Measurements from ENCODE around the gene DHDH. TPM values are rescaled to one million over a fixed set of nuclear protein-coding genes. Genes with fewer than 3 reads are reported as not detected.

DHDH gene
- total and polyA plus RNA-seq, 2 of the 13 experiments (the other 11 are each of a cell fraction or from before 2014, with no cell fraction given), result 0.13 to 0.91 TPM

DNA sequence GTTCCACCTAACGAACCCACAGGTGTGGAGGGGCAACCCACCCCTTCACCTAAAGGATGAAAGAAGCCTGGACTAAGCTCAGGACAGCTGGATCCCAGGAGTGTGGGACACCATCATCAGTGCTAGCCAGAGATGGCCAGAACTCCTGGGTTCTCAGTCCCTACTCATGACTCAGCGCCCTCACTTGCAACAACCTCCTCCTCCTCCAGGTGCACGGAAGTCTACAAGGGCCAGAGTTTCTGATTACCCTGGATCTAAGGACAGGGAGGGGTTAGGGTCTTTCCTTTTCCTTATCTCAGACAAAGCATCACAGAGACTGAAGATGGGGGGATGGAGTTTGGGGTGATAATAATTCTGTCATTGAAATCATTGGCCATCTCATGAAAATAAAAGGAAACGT, 42.9 kb upstream of the DHDH start:
- FAIRE-seq, result no peak
- WGBS (ENCODE audit: low lambda C conversion rate), result 88% methylated on average over 4 of the region's 4 CpGs
- in situ Hi-C loops (cut with HindIII; ENCODE audit: extremely low pct_ligation_motif_present, low pct_unique_long_range_greater_than_20kb), result no loop called here
- no peak for TF ChIP-seq TSC22D2 (CRISPR knock-in tag; IDR thresholded peaks at IDR 0.05; ENCODE audit: borderline replicate concordance)
- TF ChIP-seq ZC3H4 (CRISPR knock-in tag; IDR thresholded peaks at IDR 0.05; ENCODE audit: borderline replicate concordance), result no peak
- TF ChIP-seq, protein P1, sequence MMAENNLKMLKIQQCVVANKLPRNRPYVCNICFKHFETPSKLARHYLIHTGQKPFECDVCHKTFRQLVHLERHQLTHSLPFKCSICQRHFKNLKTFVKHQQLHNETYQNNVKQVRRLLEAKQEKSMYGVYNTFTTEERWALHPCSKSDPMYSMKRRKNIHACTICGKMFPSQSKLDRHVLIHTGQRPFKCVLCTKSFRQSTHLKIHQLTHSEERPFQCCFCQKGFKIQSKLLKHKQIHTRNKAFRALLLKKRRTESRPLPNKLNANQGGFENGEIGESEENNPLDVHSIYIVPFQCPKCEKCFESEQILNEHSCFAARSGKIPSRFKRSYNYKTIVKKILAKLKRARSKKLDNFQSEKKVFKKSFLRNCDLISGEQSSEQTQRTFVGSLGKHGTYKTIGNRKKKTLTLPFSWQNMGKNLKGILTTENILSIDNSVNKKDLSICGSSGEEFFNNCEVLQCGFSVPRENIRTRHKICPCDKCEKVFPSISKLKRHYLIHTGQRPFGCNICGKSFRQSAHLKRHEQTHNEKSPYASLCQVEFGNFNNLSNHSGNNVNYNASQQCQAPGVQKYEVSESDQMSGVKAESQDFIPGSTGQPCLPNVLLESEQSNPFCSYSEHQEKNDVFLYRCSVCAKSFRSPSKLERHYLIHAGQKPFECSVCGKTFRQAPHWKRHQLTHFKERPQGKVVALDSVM (CRISPR knock-in tag; IDR thresholded peaks at IDR 0.05), result no peak
- TF ChIP-seq KDM5A (IDR thresholded peaks at IDR 0.05; ENCODE audit: borderline replicate concordance, low read length), result no peak
- H3K36me3 ChIP-seq (replicated peaks in 1 of 2; ENCODE audit: control insufficient read depth in 1 of 2, insufficient read depth in 2 of 2, low read length in 2 of 2), result no peaks in the 10 kb centered on the region
- ATAC-seq, result no peak
- no peak overlapping the region for H3K27ac ChIP-seq (ENCODE audit: extremely low read length, insufficient read depth, low read length)
- H3K9ac ChIP-seq (ENCODE audit: insufficient read depth, low read depth, low read length), result no peak overlapping the region
- no peaks in the 10 kb centered on the region for H3K9me3 ChIP-seq (ENCODE audit: low read length)
- no peaks in the 10 kb centered on the region for H3K79me2 ChIP-seq (ENCODE audit: insufficient read depth, low read length)
- ChIA-PET CTCF (ENCODE audit: low intra/inter-chr PET ratio, low total read pairs) (no interaction called here), POLR2A (no interaction called here)
- no peak overlapping the region for H3K4me2 ChIP-seq (ENCODE audit: low read depth, low read length)
- no TSS peak for BruUV-seq (replicated peaks)
- no peaks in the 10 kb centered on the region for H3K27me3 ChIP-seq (ENCODE audit: control insufficient read depth in 1 of 2, insufficient read depth in 2 of 2, low read length in 2 of 2)
- H4K20me1 ChIP-seq (ENCODE audit: insufficient read depth, low read length), result no peaks in the 10 kb centered on the region
- intact Hi-C loops (cut with micrococcal nuclease; ENCODE audit: unreplicated experiment), result no loop called here
- H3K4me3 ChIP-seq (replicated peaks in 1 of 3; ENCODE audit: insufficient read depth in 1 of 3, low read depth in 2 of 3, low read length in 3 of 3), result no peak overlapping the region
- peaks cover 44% of the 10 kb centered on the region for H3K4me1 ChIP-seq (ENCODE audit: insufficient read depth, low read length)
- DNase-seq (ENCODE audit: low spot score), result no peak
- no peak overlapping the region for H2AFZ ChIP-seq (ENCODE audit: low read length)

DNA sequence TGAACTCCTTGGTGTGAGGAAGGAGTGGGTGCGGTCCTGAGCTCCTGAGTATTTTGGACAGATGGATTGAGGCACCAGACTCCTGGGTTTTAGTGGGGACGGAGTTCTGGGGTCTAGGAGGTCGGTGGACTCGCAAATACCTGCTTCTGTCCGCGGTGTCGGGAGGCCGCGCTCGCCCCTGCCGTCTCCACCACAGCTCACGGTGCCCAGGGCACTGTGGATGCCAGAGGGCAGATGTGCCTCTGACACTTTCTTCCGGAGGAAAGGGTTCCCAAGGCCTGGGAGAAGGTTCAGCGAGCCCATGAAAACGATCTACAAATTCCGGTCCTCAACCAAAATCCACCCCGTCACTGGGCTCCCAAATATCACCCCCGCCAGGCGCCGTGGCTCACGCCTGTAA, 38.3 kb upstream of the DHDH start:
- Histone ChIP-seq H3K27me3 (ENCODE audit: control insufficient read depth in 1 of 2, insufficient read depth in 2 of 2, low read length in 2 of 2) (no peaks in the 10 kb centered on the region; a peak in 1 of 5 replicates), H3K79me2 (ENCODE audit: insufficient read depth, low read length) (no peaks in the 10 kb centered on the region), H3K4me2 (ENCODE audit: low read depth, low read length) (no peak overlapping the region), H3K27ac (ENCODE audit: extremely low read length, insufficient read depth, low read length) (no peak overlapping the region), H3K4me3 (replicated peaks in 1 of 3; ENCODE audit: insufficient read depth in 1 of 3, low read depth in 2 of 3, low read length in 3 of 3) (no peak overlapping the region), H4K20me1 (ENCODE audit: insufficient read depth, low read length) (no peaks in the 10 kb centered on the region), H3K9me3 (ENCODE audit: low read length) (no peaks in the 10 kb centered on the region), H2AFZ (ENCODE audit: low read length) (no peak overlapping the region), H3K9ac (ENCODE audit: insufficient read depth, low read depth, low read length) (no peak overlapping the region), H3K36me3 (replicated peaks in 1 of 2; ENCODE audit: control insufficient read depth in 1 of 2, insufficient read depth in 2 of 2, low read length in 2 of 2) (no peaks in the 10 kb centered on the region), H3K4me1 (ENCODE audit: insufficient read depth, low read length) (peaks cover 51% of the 10 kb centered on the region)
- POLR2A ChIA-PET, result no interaction called here
- intact Hi-C loops (cut with micrococcal nuclease; ENCODE audit: unreplicated experiment) (no loop called here), in situ Hi-C loops (cut with HindIII; ENCODE audit: extremely low pct_ligation_motif_present, low pct_unique_long_range_greater_than_20kb) (no loop called here)
- FAIRE-seq (no peak), DNase-seq (ENCODE audit: low spot score) (no peak), ATAC-seq (no peak)
- WGBS (ENCODE audit: low lambda C conversion rate), result 94% methylated on average over 21 of the region's 21 CpGs
- BruUV-seq (replicated peaks), result no TSS peak
- CTCF ChIA-PET (ENCODE audit: low intra/inter-chr PET ratio, low total read pairs), result no interaction called here
- no peak for TF ChIP-seq ZFP36L2 (CRISPR knock-in tag; IDR thresholded peaks at IDR 0.05)
- TF ChIP-seq ZNF841 (CRISPR knock-in tag; IDR thresholded peaks at IDR 0.05; ENCODE audit: borderline replicate concordance), result no peak
- no peak for TF ChIP-seq ATRX (CRISPR knock-in tag; IDR thresholded peaks at IDR 0.05; ENCODE audit: borderline replicate concordance)
- no peak for TF ChIP-seq ZSCAN20 (CRISPR knock-in tag; IDR thresholded peaks at IDR 0.05; ENCODE audit: borderline replicate concordance)
- TF ChIP-seq, protein P2, sequence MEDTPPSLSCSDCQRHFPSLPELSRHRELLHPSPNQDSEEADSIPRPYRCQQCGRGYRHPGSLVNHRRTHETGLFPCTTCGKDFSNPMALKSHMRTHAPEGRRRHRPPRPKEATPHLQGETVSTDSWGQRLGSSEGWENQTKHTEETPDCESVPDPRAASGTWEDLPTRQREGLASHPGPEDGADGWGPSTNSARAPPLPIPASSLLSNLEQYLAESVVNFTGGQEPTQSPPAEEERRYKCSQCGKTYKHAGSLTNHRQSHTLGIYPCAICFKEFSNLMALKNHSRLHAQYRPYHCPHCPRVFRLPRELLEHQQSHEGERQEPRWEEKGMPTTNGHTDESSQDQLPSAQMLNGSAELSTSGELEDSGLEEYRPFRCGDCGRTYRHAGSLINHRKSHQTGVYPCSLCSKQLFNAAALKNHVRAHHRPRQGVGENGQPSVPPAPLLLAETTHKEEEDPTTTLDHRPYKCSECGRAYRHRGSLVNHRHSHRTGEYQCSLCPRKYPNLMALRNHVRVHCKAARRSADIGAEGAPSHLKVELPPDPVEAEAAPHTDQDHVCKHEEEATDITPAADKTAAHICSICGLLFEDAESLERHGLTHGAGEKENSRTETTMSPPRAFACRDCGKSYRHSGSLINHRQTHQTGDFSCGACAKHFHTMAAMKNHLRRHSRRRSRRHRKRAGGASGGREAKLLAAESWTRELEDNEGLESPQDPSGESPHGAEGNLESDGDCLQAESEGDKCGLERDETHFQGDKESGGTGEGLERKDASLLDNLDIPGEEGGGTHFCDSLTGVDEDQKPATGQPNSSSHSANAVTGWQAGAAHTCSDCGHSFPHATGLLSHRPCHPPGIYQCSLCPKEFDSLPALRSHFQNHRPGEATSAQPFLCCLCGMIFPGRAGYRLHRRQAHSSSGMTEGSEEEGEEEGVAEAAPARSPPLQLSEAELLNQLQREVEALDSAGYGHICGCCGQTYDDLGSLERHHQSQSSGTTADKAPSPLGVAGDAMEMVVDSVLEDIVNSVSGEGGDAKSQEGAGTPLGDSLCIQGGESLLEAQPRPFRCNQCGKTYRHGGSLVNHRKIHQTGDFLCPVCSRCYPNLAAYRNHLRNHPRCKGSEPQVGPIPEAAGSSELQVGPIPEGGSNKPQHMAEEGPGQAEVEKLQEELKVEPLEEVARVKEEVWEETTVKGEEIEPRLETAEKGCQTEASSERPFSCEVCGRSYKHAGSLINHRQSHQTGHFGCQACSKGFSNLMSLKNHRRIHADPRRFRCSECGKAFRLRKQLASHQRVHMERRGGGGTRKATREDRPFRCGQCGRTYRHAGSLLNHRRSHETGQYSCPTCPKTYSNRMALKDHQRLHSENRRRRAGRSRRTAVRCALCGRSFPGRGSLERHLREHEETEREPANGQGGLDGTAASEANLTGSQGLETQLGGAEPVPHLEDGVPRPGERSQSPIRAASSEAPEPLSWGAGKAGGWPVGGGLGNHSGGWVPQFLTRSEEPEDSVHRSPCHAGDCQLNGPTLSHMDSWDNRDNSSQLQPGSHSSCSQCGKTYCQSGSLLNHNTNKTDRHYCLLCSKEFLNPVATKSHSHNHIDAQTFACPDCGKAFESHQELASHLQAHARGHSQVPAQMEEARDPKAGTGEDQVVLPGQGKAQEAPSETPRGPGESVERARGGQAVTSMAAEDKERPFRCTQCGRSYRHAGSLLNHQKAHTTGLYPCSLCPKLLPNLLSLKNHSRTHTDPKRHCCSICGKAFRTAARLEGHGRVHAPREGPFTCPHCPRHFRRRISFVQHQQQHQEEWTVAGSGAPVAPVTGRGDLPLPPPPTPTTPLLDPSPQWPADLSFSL (CRISPR knock-in tag; IDR thresholded peaks at IDR 0.05), result no peak
